ENCODE data around the gene NDUFA6.
"Not testable (repeated sequence)": the region's sequence is repeated elsewhere in the genome, so short reads cannot be mapped to it uniquely, and the experiment has no call there.

Gene NDUFA6

GRCh38 chr22:42112793-42113192 lies 22.2 kb upstream of the NDUFA6 start:
- not testable (repeated sequence) for DNase-seq

GRCh38 chr22:42111798-42112197 lies 21.2 kb upstream of the NDUFA6 start:
- DNase-seq: no peak

- DNase-seq: no peak
Measured at GRCh38 chr22:42108848-42109247, 18.3 kb upstream of the NDUFA6 start.

GRCh38 chr22:42104332-42104860 lies 13.8 kb upstream of the NDUFA6 start:
- DNase-seq: not testable (repeated sequence)

GRCh38 chr22:42101199-42101598 lies 10.6 kb upstream of the NDUFA6 start:
- DNase-seq: no peak

- no peak for DNase-seq
Measured at GRCh38 chr22:42091455-42091782, 847 bp upstream of the NDUFA6 start.

- DNase-seq: no peak
Measured at GRCh38 chr22:42086051-42086450, 4.5 kb downstream of the NDUFA6 start.

- no peak for DNase-seq
Measured at GRCh38 chr22:42084874-42085273, 5.7 kb downstream of the NDUFA6 start.

GRCh38 chr22:42083119-42083518 lies 7.5 kb downstream of the NDUFA6 start:
- no peak for DNase-seq

GRCh38 chr22:42080287-42080686 lies 10.3 kb downstream of the NDUFA6 start:
- DNase-seq: peak; percentile 51

GRCh38 chr22:42079319-42080251 lies 11.0 kb downstream of the NDUFA6 start, which contains the start of gene SMDT1:
TSS of gene SMDT1 (plus strand) at chr22:42079700. CDS start at chr22:42079769, 69 bp downstream.
- DNase-seq: peak; percentile 99

GRCh38 chr22:42078469-42079318 lies 11.9 kb downstream of the NDUFA6 start:
- no peak for DNase-seq

GRCh38 chr22:42077486-42078125 lies 13.0 kb downstream of the NDUFA6 start:
- no peak for DNase-seq

GRCh38 chr22:42076764-42077485 lies 13.6 kb downstream of the NDUFA6 start:
- DNase-seq: no peak

- DNase-seq: no peak
Measured at GRCh38 chr22:42074846-42075676, 15.5 kb downstream of the NDUFA6 start.

- DNase-seq: peak; percentile 81
Measured at GRCh38 chr22:42074132-42074811, 16.3 kb downstream of the NDUFA6 start, which contains the start of gene PHETA2. TSS of gene PHETA2 (plus strand) at chr22:42074248. CDS start at chr22:42077294, 3,046 bp downstream.

- DNase-seq: no peak
Measured at GRCh38 chr22:42073621-42074041, 16.9 kb downstream of the NDUFA6 start.

- no peak for DNase-seq
Measured at GRCh38 chr22:42072606-42073330, 17.8 kb downstream of the NDUFA6 start.

GRCh38 chr22:42071508-42071907 lies 19.1 kb downstream of the NDUFA6 start:
- not testable (repeated sequence) for DNase-seq

All from femur (tissue), 1 donor.